Mesodermal cell (in vitro differentiated cells): ENCODE data around the gene TPGS1.

ENCODE experiments used
- H3K27ac ChIP-seq: 2 replicates; pipeline ENCODE4 v1.7.0; 2013; ENCODE audit warnings: mild to moderate bottlenecking, low read depth, low read length, moderate library complexity; ENCODE audit not compliant: severe bottlenecking
- H3K36me3 ChIP-seq: 2 replicates; pipeline ENCODE4 v1.7.1; 2013; ENCODE audit warnings: mild to moderate bottlenecking, low read length, moderate library complexity; ENCODE audit not compliant: control insufficient read depth, insufficient read depth
- H3K4me1 ChIP-seq: one replicate; pipeline ENCODE4 v1.7.1; 2013; ENCODE audit warnings: mild to moderate bottlenecking, low read length; ENCODE audit not compliant: insufficient read depth, control insufficient read depth, poor library complexity, severe bottlenecking
- H3K4me3 ChIP-seq: 2 replicates; pipeline ENCODE4 v1.7.0; 2013; ENCODE audit warnings: low read length, control low read depth, mild to moderate bottlenecking; ENCODE audit not compliant: insufficient read depth, poor library complexity, severe bottlenecking; ENCODE audit errors: extremely low read depth
- H3K9me3 ChIP-seq: 2 replicates; pipeline ENCODE4 v1.7.1; 2013; ENCODE audit warnings: mild to moderate bottlenecking, low read length, moderate library complexity; ENCODE audit not compliant: control insufficient read depth
- WGBS, 2 experiments: methylation state at CpG; one replicate each; pipeline ENCODE4 v1.1.5; 2013; ENCODE audit warnings: missing lambda C conversion rate in 2 of 2; ENCODE audit not compliant: insufficient coverage in 2 of 2; 5-methylcytosine and 5-hydroxymethylcytosine counted together

The TPGS1 gene

GRCh38 chr19:489418-490196 lies 17.7 kb upstream of the TPGS1 start:
- Histone ChIP-seq H3K4me1 (peaks cover 14% of the 10 kb centered on the region), H3K4me3 (peak overlapping the region; percentile 82), H3K27ac (peak overlapping the region; percentile 67), H3K36me3 (no peaks in the 10 kb centered on the region), H3K9me3 (no peaks in the 10 kb centered on the region)
- 29 to 30% methylated on average over 52 to 55 of the region's 61 CpGs for WGBS, 2 experiments

- Histone ChIP-seq H3K36me3 (no peaks in the 10 kb centered on the region), H3K4me3 (no peak overlapping the region), H3K9me3 (no peaks in the 10 kb centered on the region), H3K27ac (no peak overlapping the region), H3K4me1 (peaks cover 7% of the 10 kb centered on the region)
- 93 to 94% methylated on average over 24 to 26 of the region's 32 CpGs for WGBS, 2 experiments
These were observed 16.1 kb upstream of the TPGS1 start for GRCh38 chr19:491146-491741.

DNA sequence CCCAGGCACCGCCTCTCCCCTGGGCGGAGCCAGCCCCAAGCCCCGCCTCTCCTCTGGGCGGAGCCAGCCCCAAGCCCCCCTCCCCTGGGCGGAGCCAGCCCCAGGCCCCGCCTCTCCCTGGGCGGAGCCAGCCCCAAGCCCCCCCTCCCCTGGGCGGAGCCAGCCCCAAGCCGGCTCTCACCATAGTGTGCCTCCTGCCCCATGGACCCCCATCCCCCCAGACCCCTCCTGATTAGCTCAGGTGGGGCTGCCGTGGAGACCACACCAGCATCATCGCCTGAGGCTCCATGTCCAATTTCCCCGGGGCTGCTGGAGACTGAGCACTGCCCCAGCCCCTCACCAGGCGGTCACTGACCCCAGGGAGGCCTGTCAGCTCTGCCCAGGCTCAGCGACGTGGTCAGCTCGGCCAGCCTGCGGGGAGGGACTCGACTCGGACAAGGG lies 15.2 kb upstream of the TPGS1 start:
- Histone ChIP-seq H3K4me1 (peaks cover 7% of the 10 kb centered on the region), H3K27ac (no peak overlapping the region), H3K36me3 (no peaks in the 10 kb centered on the region), H3K4me3 (no peak overlapping the region), H3K9me3 (no peaks in the 10 kb centered on the region)
- 90 to 93% methylated on average over 3 to 10 of the region's 19 CpGs for WGBS, 2 experiments

DNA sequence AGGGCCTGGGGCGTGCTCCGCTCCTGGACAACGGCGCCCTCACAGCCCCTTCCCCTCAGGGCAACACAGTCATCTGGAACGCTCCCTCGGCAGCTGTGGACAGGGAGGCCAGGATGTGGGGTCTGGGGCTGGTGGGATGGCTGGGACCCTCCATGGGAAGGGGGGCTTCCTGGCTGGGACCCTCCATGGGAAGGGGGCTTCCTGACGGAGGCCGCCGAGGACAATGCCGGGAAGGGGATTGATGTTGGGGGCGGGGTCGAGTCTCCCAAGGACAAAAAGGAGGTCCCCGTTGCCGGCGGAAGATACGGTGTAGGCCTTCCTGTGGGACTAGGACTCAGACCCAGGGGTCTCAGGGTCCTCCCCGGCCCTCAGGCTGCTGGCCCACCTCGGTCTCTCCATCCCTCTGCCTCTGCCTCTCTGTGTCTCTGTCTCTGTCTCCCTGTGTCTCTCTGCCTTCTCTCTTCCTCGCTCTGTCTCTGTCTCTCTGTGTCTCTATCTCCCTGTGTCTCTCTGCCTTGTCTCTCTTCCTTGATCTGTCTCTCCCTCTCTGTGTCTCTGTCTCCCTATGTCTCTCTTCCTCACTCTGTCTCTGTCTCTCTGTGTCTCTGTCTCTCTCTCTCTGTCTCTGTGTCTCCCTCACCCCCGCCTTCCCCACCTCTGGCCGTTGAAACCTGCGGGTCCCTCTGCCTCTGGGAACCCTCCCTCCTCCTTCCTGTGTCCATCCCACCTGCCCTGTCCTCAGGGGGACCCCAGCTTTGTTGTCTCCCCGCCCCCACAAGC lies 13.7 kb upstream of the TPGS1 start:
- H3K36me3 ChIP-seq = no peaks in the 10 kb centered on the region
- 92% methylated on average over 19 to 20 of the region's 23 CpGs for WGBS, 2 experiments
- H3K4me3 ChIP-seq = no peak overlapping the region
- H3K4me1 ChIP-seq = peaks cover 3% of the 10 kb centered on the region
- no peaks in the 10 kb centered on the region for H3K9me3 ChIP-seq
- no peak overlapping the region for H3K27ac ChIP-seq

DNA sequence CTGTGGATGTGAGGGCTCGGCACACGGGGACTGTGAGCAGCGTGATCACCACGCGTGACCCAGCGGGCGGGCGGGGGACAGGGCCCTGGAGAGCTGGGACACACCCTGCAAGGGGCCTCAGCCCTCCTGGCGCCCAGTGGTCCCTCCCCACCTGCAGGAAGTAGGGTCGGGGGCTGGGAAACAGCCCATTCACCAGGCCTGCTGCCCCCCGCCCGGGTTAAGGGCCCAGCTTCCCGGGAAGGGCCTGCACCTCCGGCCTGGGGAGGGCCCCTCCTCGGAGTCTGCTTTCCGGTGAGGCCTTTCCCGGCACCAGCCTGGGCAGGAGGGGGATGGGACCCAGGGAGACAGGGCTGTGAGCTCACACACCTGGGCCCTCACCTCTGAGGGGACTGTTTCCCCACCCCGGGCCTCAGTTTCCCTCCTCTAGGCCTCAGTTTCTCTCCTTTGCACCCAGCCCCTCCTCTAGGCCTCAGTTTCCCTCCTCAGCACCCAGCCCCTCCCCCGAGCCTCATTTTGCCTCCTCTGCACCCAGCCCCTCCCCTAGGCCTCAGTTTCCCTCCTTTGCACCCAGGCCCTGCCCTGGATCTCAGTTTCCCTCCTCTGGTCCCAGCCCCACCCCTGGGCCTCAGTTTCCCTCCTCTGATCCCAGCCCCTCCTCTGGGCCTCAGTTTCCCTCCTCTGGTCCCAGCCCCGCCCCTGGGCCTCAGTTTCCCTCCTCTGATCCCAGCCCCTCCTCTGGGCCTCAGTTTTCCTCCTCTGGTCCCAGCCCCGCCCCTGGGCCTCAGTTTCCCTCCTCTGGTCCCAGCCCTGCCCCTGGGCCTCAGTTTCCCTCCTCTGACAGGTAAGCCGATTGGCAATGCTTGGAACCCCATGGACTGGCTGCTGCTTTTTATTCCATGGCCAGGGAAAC lies 12.9 kb upstream of the TPGS1 start:
- WGBS, 2 experiments = 77 to 82% methylated on average over 17 to 20 of the region's 22 CpGs

GRCh38 chr19:495081-495401 lies 12.3 kb upstream of the TPGS1 start:
- Histone ChIP-seq H3K4me1 (peaks cover 2% of the 10 kb centered on the region), H3K4me3 (no peak overlapping the region), H3K27ac (no peak overlapping the region), H3K9me3 (no peaks in the 10 kb centered on the region), H3K36me3 (no peaks in the 10 kb centered on the region)
- 81 to 87% methylated on average over 7 to 9 of the region's 10 CpGs for WGBS, 2 experiments

More for the DNA sequence above, 12.9 kb upstream of the TPGS1 start:
- Histone ChIP-seq H3K9me3 (no peaks in the 10 kb centered on the region), H3K4me3 (no peak overlapping the region), H3K36me3 (no peaks in the 10 kb centered on the region), H3K4me1 (peaks cover 3% of the 10 kb centered on the region), H3K27ac (no peak overlapping the region)

- Histone ChIP-seq H3K36me3 (no peaks in the 10 kb centered on the region), H3K9me3 (no peaks in the 10 kb centered on the region), H3K4me1 (no peaks in the 10 kb centered on the region), H3K4me3 (no peak overlapping the region), H3K27ac (no peak overlapping the region)
- WGBS, 2 experiments = 42 to 44% methylated on average over 25 to 32 of the region's 32 CpGs
These were observed 11.7 kb upstream of the TPGS1 start for GRCh38 chr19:495402-496111.

DNA sequence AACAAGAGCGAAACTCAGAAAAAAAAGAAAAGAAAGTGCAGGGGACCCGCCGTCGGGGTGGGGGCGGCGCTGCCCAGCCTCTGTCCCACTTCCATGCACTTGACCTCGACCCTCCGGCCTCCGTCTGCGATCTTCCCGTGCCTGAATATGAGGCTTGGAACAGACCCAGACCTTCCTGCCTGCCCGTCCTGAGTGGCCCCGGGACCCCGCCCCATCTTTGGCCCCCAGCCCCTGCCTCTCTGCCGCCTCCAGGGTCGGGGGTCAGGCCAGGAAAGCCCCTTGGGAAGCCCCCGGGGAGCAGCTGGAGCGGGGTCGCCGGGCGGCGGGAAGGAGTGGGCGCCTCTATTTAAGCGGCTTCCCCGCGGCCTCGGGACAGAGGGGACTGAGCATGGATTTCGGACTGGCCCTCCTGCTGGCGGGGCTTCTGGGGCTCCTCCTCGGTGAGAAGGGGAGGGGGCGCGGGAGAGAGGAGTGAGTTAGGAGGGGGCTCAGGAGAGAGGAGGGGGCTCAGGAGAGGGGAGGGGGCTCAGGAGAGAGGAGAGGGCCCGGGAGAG lies 11.1 kb upstream of the TPGS1 start, which contains the start of gene MADCAM1:
TSS of gene MADCAM1 (plus strand) at position 375 of the 554 bp plus-strand sequence. CDS start at position 389, 14 bp downstream.
- Histone ChIP-seq H3K36me3 (no peaks in the 10 kb centered on the region), H3K27ac (no peak within 1 kb of the TSS), H3K9me3 (no peaks in the 10 kb centered on the region), H3K4me1 (no peaks in the 10 kb centered on the region), H3K4me3 (no peak within 1 kb of the TSS)
- 55% methylated on average over 16 to 27 of the region's 33 CpGs for WGBS, 2 experiments

- Histone ChIP-seq H3K4me1 (no peaks in the 10 kb centered on the region), H3K4me3 (no peak overlapping the region), H3K9me3 (no peaks in the 10 kb centered on the region), H3K36me3 (no peaks in the 10 kb centered on the region), H3K27ac (no peak overlapping the region)
- WGBS, 2 experiments = 6 to 44% methylated on average over 2 to 3 of the region's 18 CpGs
These were observed 10.3 kb upstream of the TPGS1 start for GRCh38 chr19:496986-497385.
